Hepatocyte (in vitro differentiated cells): ENCODE results near the gene SHISA6. TPM values are rescaled to one million over a fixed set of nuclear protein-coding genes. Genes with fewer than 3 reads are reported as not detected.
A peak's percentile ranks its signal among the peaks of the same experiment; 100 is the strongest.

ENCODE experiments used
- DNase-seq: peaks from one replicate; pipeline ENCODE4 v3.0.0-alpha.2; 2016; ENCODE audit warnings: low spot score
- H2AFZ ChIP-seq: fragments of 200-600 bp; sonication (generic); 2 replicates; pipeline ENCODE4 v1.6.0; 2016; ENCODE audit warnings: antibody characterized with exemption, mild to moderate bottlenecking
- H3K27ac ChIP-seq: fragments of 200-600 bp; sonication (generic); 2 replicates; pipeline ENCODE4 v1.5.1; 2016; ENCODE audit warnings: mild to moderate bottlenecking
- H3K27me3 ChIP-seq: fragments of 200-600 bp; sonication (generic); 2 replicates; pipeline ENCODE4 v1.6.1; 2016
- H3K36me3 ChIP-seq: fragments of 200-600 bp; sonication (generic); replicated peaks from 2 replicates; pipeline ENCODE4 v1.5.1; 2016; ENCODE audit warnings: low read depth; ENCODE audit not compliant: insufficient read depth
- H3K4me1 ChIP-seq: fragments of 200-600 bp; sonication (generic); 2 replicates; pipeline ENCODE4 v1.5.1; 2016; ENCODE audit warnings: mild to moderate bottlenecking, moderate library complexity; ENCODE audit not compliant: insufficient read depth
- H3K4me2 ChIP-seq: fragments of 200-600 bp; sonication (generic); 2 replicates; pipeline ENCODE4 v1.6.0; 2016
- H3K4me3 ChIP-seq: fragments of 200-600 bp; sonication (generic); 2 replicates; pipeline ENCODE4 v1.5.1; 2016; ENCODE audit warnings: mild to moderate bottlenecking
- H3K79me2 ChIP-seq: fragments of 200-600 bp; sonication (generic); 2 replicates; pipeline ENCODE4 v1.6.0; 2017; ENCODE audit warnings: mild to moderate bottlenecking
- H3K9me2 ChIP-seq: fragments of 200-600 bp; sonication (generic); replicated peaks from 2 replicates; pipeline ENCODE4 v1.6.0; 2017; ENCODE audit warnings: mild to moderate bottlenecking; ENCODE audit not compliant: insufficient read depth
- H3K9me3 ChIP-seq: fragments of 200-600 bp; sonication (generic); 2 replicates; pipeline ENCODE4 v1.5.1; 2016; ENCODE audit warnings: low read depth, mild to moderate bottlenecking
- H4K20me1 ChIP-seq: fragments of 200-600 bp; sonication (generic); 2 replicates; pipeline ENCODE4 v1.6.0; 2016; ENCODE audit warnings: mild to moderate bottlenecking; ENCODE audit not compliant: insufficient read depth, poor library complexity, severe bottlenecking
- EZH2 ChIP-seq: fragments of 200-600 bp; sonication (generic); IDR thresholded peaks from 2 replicates; pipeline ENCODE4 v1.6.1; 2016; ENCODE audit warnings: antibody characterized with exemption, mild to moderate bottlenecking, borderline replicate concordance
- EZH2phosphoT487 ChIP-seq: fragments of 200-600 bp; sonication (generic); IDR thresholded peaks from one replicate; pipeline ENCODE4 v1.6.1; 2018; ENCODE audit warnings: antibody characterized with exemption, mild to moderate bottlenecking, low read depth, moderate library complexity; ENCODE audit not compliant: unreplicated experiment, severe bottlenecking
- WGBS: methylation state at CpG from one replicate; pipeline ENCODE4 v1.1.6; 2016; ENCODE audit warnings: low lambda C conversion rate; ENCODE audit errors: missing lambda C conversion rate; 5-methylcytosine and 5-hydroxymethylcytosine counted together
- polyA plus RNA-seq: library from polyadenylated mRNA; unstranded; fragments of >200 nt; fragmentation: Nextera tagmentation; extraction: Ambion mirVana; gene quantifications from 2 replicates; pipeline ENCODE4 v1.2.1, GENCODE V29; 2016
- total RNA-seq: library from RNA; depleted of rRNA; stranded (reverse); fragments of >200 nt; gene quantifications from 2 replicates; pipeline ENCODE4 v1.2.3, GENCODE V29; 2014
- TF ChIP-seq, protein P1 (sequence below): fragments of 200-600 bp; sonication (generic); IDR thresholded peaks from 2 replicates; pipeline ENCODE4 v1.5.1; 2016; ENCODE audit warnings: antibody characterized with exemption, mild to moderate bottlenecking; ENCODE audit not compliant: poor library complexity

Gene SHISA6
- total and polyA plus RNA-seq, 2 experiments from 2014 or later = 0.21 to 0.80 TPM

DNA sequence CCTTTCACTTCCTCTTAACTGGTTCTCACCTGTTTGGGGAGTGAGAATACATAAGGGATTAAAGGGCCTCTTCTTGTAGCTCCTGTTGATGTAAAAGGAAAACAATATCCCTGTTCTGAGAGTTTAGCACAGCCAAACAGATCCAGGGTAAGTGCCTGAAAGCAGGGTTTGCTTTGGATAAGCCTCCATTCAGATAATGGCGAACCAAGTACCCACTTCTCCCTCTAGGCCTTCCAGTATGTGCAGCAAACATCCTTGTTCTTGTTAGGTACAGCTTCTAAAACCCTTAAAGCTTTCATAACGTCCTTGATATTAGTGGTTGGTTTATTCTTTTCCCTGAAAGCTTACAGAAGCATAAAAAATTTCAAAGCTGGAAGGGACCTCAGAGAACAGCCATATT lies 226.6 kb downstream of the SHISA6 start:
- no peaks in the 10 kb centered on the region for H3K36me3 ChIP-seq
- H3K4me1 ChIP-seq = no peaks in the 10 kb centered on the region
- no peaks in the 10 kb centered on the region for H4K20me1 ChIP-seq
- H3K27me3 ChIP-seq = no peaks in the 10 kb centered on the region
- 67% methylated on average over 2 of the region's 2 CpGs for WGBS
- H3K4me3 ChIP-seq = no peak overlapping the region
- TF ChIP-seq EZH2 (no peak), EZH2phosphoT487 (no peak)
- TF ChIP-seq, protein P1, sequence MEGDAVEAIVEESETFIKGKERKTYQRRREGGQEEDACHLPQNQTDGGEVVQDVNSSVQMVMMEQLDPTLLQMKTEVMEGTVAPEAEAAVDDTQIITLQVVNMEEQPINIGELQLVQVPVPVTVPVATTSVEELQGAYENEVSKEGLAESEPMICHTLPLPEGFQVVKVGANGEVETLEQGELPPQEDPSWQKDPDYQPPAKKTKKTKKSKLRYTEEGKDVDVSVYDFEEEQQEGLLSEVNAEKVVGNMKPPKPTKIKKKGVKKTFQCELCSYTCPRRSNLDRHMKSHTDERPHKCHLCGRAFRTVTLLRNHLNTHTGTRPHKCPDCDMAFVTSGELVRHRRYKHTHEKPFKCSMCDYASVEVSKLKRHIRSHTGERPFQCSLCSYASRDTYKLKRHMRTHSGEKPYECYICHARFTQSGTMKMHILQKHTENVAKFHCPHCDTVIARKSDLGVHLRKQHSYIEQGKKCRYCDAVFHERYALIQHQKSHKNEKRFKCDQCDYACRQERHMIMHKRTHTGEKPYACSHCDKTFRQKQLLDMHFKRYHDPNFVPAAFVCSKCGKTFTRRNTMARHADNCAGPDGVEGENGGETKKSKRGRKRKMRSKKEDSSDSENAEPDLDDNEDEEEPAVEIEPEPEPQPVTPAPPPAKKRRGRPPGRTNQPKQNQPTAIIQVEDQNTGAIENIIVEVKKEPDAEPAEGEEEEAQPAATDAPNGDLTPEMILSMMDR = no peak
- no peak overlapping the region for H3K4me2 ChIP-seq
- no peak overlapping the region for H2AFZ ChIP-seq
- H3K9me3 ChIP-seq = no peaks in the 10 kb centered on the region
- no peaks in the 10 kb centered on the region for H3K79me2 ChIP-seq
- H3K27ac ChIP-seq = no peak overlapping the region
- no peak for DNase-seq
- H3K9me2 ChIP-seq = no peaks in the 10 kb centered on the region

DNA sequence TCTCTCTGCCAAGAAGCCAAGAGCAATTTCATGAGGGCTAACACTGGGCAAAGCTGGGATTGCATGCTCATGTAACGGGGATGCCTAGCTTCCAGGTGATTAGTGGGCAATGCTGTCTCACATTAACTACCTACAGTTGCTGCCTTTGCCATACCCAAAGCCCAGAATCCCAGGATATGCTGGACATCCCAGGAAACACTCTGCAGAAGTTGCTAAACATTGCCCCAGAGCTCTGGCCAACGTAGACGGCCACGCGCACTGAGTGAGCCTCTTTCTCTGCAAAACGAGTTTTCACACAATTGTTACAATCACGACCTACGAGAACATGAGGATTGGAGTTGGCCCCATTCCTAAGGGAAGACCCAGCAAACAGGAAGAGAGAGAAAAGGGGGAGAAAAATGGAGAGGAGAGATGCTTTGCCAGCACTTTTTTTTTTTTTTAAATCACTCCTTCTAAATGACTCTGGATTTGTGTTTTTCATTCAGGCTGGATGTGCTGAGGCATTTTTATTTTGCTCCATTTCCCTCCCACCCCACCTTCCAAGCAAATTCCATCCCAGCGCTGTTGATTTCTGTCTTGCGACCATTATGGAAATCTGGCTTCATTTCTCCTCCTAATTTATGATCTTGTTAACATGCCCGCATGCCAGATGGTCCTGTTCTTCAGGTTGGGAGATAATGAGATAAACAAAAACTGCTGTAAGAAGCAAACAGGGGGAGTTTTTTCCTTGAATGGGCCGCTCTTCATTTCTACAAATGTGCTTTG lies 244.5 kb downstream of the SHISA6 start:
- Histone ChIP-seq H3K36me3 (no peaks in the 10 kb centered on the region), H3K9me3 (no peaks in the 10 kb centered on the region), H4K20me1 (no peaks in the 10 kb centered on the region), H3K27me3 (no peaks in the 10 kb centered on the region), H3K27ac (no peak overlapping the region), H3K79me2 (no peaks in the 10 kb centered on the region), H3K9me2 (no peaks in the 10 kb centered on the region), H3K4me3 (no peak overlapping the region), H3K4me2 (peak overlapping the region; percentile 1), H3K4me1 (no peaks in the 10 kb centered on the region), H2AFZ (no peak overlapping the region)
- no peak for TF ChIP-seq EZH2
- no peak for TF ChIP-seq EZH2phosphoT487
- TF ChIP-seq, protein P1 = no peak
- 52% methylated on average over 12 of the region's 12 CpGs for WGBS
- no peak for DNase-seq

DNA sequence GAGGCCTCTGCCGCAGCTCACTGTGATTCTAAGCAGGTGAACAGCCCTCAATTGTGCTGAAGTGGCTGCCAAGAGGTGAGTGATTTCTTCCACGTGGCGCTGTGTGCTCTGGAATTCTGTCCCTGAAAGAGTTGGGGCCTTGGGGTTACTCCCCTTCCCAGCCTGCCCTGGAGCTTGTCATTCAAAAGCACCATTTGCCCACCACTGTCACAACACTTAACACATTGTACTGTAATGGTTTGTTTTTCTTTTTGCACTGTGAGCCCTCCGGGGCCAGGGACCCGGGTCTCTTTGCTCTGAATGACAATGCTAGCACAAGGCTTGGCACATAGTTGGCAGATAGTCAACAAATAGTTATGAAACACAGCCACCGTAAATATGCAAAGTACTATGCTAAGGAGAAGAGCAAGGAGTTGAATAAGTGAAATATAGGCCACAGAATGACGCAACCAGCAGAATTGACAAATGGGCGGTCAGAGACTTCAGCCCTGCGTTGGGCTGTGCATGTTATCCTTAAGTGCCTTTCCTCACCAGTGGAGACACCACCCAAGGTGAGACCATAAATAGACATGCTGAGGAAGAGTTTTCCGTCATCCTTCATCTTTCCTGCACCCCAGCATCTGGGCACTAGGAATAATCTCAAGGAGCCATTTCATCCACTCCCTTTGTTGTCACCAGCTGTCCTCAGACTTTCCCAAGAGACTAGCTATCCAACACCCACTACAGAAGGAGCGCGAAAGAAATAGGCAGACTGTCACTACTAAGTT lies 245.3 kb downstream of the SHISA6 start:
- Histone ChIP-seq H3K4me1 (no peaks in the 10 kb centered on the region), H3K27me3 (no peaks in the 10 kb centered on the region), H3K27ac (peak overlapping the region; percentile 15), H2AFZ (no peak overlapping the region), H3K79me2 (no peaks in the 10 kb centered on the region), H4K20me1 (no peaks in the 10 kb centered on the region), H3K9me3 (no peaks in the 10 kb centered on the region), H3K36me3 (no peaks in the 10 kb centered on the region), H3K4me3 (no peak overlapping the region), H3K9me2 (no peaks in the 10 kb centered on the region), H3K4me2 (peak overlapping the region; percentile 1)
- no peak for TF ChIP-seq EZH2phosphoT487
- no peak for TF ChIP-seq EZH2
- TF ChIP-seq, protein P1 = no peak
- no peak for DNase-seq
- 65% methylated on average over 12 of the region's 12 CpGs for WGBS
